Ascending aorta (tissue), 2 donors: Measurements from ENCODE around the gene MARCHF9. TPM values are rescaled to one million over a fixed set of nuclear protein-coding genes. Genes with fewer than 3 reads are reported as not detected.
A peak's percentile ranks its signal among the peaks of the same experiment; 100 is the strongest.

Source experiments
- DNase-seq, 2 donors: peaks; one replicate each; pipeline ENCODE4 v3.0.0-alpha.2; 2019; ENCODE audit warnings: low spot score in 2 of 2
- H3K27ac ChIP-seq, 2 donors: fragments of 200-600 bp; sonication (generic); one replicate each; pipeline ENCODE4 v1.5.1; 2016 to 2017; ENCODE audit warnings: mild to moderate bottlenecking in 1 of 2
- H3K27me3 ChIP-seq: fragments of 200-600 bp; sonication (generic); one replicate; pipeline ENCODE4 v1.5.1; 2017
- H3K36me3 ChIP-seq, 2 donors: fragments of 200-600 bp; sonication (generic); one replicate each; pipeline ENCODE4 v1.5.1; 2016
- H3K4me1 ChIP-seq, 2 donors: fragments of 200-600 bp; sonication (generic); one replicate each; pipeline ENCODE4 v1.5.1; 2016 to 2017; ENCODE audit warnings: mild to moderate bottlenecking in 1 of 2
- H3K4me3 ChIP-seq, 2 donors: fragments of 200-600 bp; sonication (generic); one replicate each; pipeline ENCODE4 v1.5.1; 2016 to 2017; ENCODE audit warnings: mild to moderate bottlenecking in 1 of 2
- H3K9me3 ChIP-seq, 2 donors: fragments of 200-600 bp; sonication (generic); one replicate each; pipeline ENCODE4 v1.5.1; 2016
- CTCF ChIP-seq, 3 experiments: fragments of 200-600 bp in 2 of 3; fragments of 450-650 bp in 1 of 3; sonication (generic) in 2 of 3; IDR thresholded peaks; one replicate each; pipeline ENCODE4 v1.5.1; 2016 to 2019; ENCODE audit warnings: antibody characterized with exemption in 3 of 3, mild to moderate bottlenecking in 1 of 3, moderate library complexity in 1 of 3
- intact Hi-C: fragments of 100-400 bp; cut with DNase I; formaldehyde crosslinking; loops from one replicate; pipeline ENCODE4 v1.15.1; 2023
- total RNA-seq: library from RNA; depleted of rRNA; stranded (reverse); fragments of >200 nt; gene quantifications from one replicate; pipeline ENCODE4 v1.1.0, GENCODE V29; 2016

The MARCHF9 gene
- total RNA-seq, 1 donor from 2014 or later = 8.4 TPM

- no peaks in the 10 kb centered on the region for H3K9me3 ChIP-seq
- no peaks in the 10 kb centered on the region for H3K4me1 ChIP-seq
- H3K27ac ChIP-seq = no peak overlapping the region
- H3K36me3 ChIP-seq = peaks cover 72 to 78% of the 10 kb centered on the region in 2 donors
- intact Hi-C loops = no loop called here
- no peak for TF ChIP-seq CTCF (IDR thresholded peaks at IDR 0.05)
- no peak overlapping the region for H3K4me3 ChIP-seq
- no peaks in the 10 kb centered on the region for H3K27me3 ChIP-seq
- no peak for DNase-seq
Observed at GRCh38 chr12:57796996-57797395, 42.1 kb downstream of the MARCHF9 start.

GRCh38 chr12:57797933-57798332 lies 43.0 kb downstream of the MARCHF9 start:
- H3K27me3 ChIP-seq = no peaks in the 10 kb centered on the region
- no peak overlapping the region for H3K27ac ChIP-seq
- H3K4me3 ChIP-seq = no peak overlapping the region
- no peaks in the 10 kb centered on the region for H3K4me1 ChIP-seq
- intact Hi-C loops = no loop called here
- TF ChIP-seq CTCF (IDR thresholded peaks at IDR 0.05) = no peak
- H3K36me3 ChIP-seq = peaks cover 72 to 78% of the 10 kb centered on the region in 2 donors
- no peaks in the 10 kb centered on the region for H3K9me3 ChIP-seq
- no peak for DNase-seq

- no peak for TF ChIP-seq CTCF (IDR thresholded peaks at IDR 0.05)
- Histone ChIP-seq H3K27me3 (no peaks in the 10 kb centered on the region), H3K36me3 (peaks cover 68 to 75% of the 10 kb centered on the region in 2 donors)
Observed at GRCh38 chr12:57800965-57801364, 46.1 kb downstream of the MARCHF9 start.

GRCh38 chr12:57802607-57803006 lies 47.7 kb downstream of the MARCHF9 start:
- TF ChIP-seq CTCF (IDR thresholded peaks at IDR 0.05) = no peak
- Histone ChIP-seq H3K27me3 (no peaks in the 10 kb centered on the region), H3K4me1 (peaks cover 3 to 4% of the 10 kb centered on the region in 2 donors), H3K4me3 (no peak overlapping the region), H3K27ac (no peak overlapping the region), H3K9me3 (no peaks in the 10 kb centered on the region), H3K36me3 (peaks cover 67 to 75% of the 10 kb centered on the region in 2 donors)
- intact Hi-C loops = loop anchor here (1.0 to 5.0 kb wide), 2 partner anchors 40 to 103 kb away; no protein-coding TSS in a partner anchor
- DNase-seq = no peak

More at GRCh38 chr12:57800965-57801364, 46.1 kb downstream of the MARCHF9 start:
- peaks cover 3 to 4% of the 10 kb centered on the region in 2 donors for H3K4me1 ChIP-seq
- DNase-seq = no peak
- H3K9me3 ChIP-seq = no peaks in the 10 kb centered on the region
- no peak overlapping the region for H3K27ac ChIP-seq
- H3K4me3 ChIP-seq = no peak overlapping the region
- intact Hi-C loops = loop anchor here (5.0 kb wide), 1 partner anchor 41 kb away; no protein-coding TSS in a partner anchor

GRCh38 chr12:57803319-57803893 lies 48.5 kb downstream of the MARCHF9 start:
- peak; percentile 76 to 79 (median 78) for TF ChIP-seq CTCF (IDR thresholded peaks at IDR 0.05)
- peaks cover 3 to 4% of the 10 kb centered on the region in 2 donors for H3K4me1 ChIP-seq
- H3K4me3 ChIP-seq = no peak overlapping the region
- no peak for DNase-seq
- peak overlapping the region; percentile 25 to 40 for H3K27ac ChIP-seq
- no peaks in the 10 kb centered on the region for H3K27me3 ChIP-seq
- H3K36me3 ChIP-seq = peaks cover 65 to 81% of the 10 kb centered on the region in 2 donors
- H3K9me3 ChIP-seq = no peaks in the 10 kb centered on the region
- intact Hi-C loops = loop anchor here (1.0 to 5.0 kb wide), 2 partner anchors 39 to 102 kb away; no protein-coding TSS in a partner anchor
